ENCODE measurements around the gene TLR8. TPM values are rescaled to one million over a fixed set of nuclear protein-coding genes. Genes with fewer than 3 reads are reported as not detected.

Gene TLR8
- total and polyA plus RNA-seq, 10 of the 15 experiments (the other 5 are each of a cell fraction or from before 2014, with no cell fraction given): 0.04 TPM; not detected in 9

DNA sequence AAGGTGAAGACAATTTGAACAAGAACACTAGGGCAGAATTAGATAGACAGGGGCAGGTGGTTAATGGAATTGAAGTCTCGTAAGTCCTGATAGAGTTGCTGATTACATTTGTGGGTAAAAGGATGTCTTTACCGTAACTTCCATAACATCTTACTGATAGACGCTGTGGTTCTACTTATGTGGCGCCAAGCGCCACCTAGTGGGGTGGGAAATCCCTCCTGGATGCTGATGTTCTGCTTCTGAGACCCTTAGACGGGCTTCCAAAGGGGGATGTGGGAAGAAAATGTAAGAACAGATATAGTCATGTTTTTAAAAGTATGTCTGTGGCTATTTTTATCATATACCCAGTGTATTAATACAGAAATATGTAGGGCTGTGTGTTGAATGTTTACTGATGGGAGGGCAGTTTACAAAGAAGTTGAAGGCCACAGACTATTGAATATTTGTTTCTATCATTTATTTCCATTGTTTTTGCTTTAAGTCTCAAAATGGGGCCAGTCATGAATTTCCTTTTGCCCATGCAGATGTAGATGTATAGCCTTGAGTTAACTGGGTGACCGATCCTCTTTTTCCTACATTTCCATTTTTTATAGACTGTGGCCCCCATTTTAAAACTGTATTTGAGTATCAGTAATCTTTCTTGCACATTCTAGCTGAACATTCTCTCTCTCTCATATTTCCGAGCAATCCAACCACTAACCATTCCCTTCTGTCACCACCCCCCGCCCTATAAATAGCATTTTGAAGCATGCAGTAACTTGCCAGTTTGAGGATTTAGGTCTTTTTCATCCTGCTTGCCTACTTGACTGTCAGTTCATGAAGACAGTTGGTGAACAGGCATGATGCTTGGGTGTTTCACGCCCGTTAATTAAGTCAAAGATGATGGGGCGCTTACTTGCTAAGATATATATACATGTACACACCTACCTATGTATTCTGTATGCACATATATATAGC, 12.1 kb upstream of the TLR8 start (continued):
- TF ChIP-seq ZNF687 (IDR thresholded peaks at IDR 0.05) (no peak), RAD21 (IDR thresholded peaks at IDR 0.05; ENCODE audit: insufficient read depth, low read depth, low read length) (peak; percentile 96), POLR2AphosphoS2 (IDR thresholded peaks at IDR 0.05; ENCODE audit: low read depth, low read length) (no peak)

DNA sequence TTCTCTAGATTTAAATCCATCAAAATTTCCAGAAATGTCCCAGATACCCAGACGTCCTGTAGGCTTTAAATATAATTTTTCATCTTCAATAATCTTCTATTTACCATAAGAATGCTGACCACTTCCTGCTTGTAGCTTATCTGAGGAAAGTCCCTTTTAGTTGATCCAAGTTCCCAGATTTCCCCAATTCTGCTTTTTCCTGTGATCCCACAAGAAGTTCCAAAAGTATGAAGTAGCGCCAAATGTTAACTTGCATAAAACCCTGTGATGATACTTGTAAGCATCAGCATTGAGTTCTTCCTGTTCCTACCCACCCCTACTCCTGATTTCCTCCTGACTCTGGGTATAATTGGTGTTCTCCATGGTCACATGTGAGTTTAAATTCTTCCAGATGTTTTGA, 10.6 kb upstream of the TLR8 start:
- Histone ChIP-seq H2AFZ (ENCODE audit: control insufficient read depth, low read depth, low read length) (no peak overlapping the region), H3K4me2 (ENCODE audit: control insufficient read depth, insufficient read depth) (no peak overlapping the region), H3K4me1 (ENCODE audit: control insufficient read depth, insufficient read depth, low read length) (peaks cover 32% of the 10 kb centered on the region), H3K36me3 (ENCODE audit: control insufficient read depth in 2 of 2, insufficient read depth in 2 of 2, low read length in 1 of 2) (no peaks in the 10 kb centered on the region; a peak in 1 of 4 replicates), H3K4me3 (no peak overlapping the region), H3K79me2 (ENCODE audit: control insufficient read depth, insufficient read depth, low read length) (no peaks in the 10 kb centered on the region), H3K9me3 (replicated peaks; ENCODE audit: control insufficient read depth, insufficient read depth, low read length) (0 out of 3 replicates have a peak, but pooled peaks cover 1% of the 10 kb centered on the region), H3K9ac (ENCODE audit: control insufficient read depth, insufficient read depth, low read length) (no peak overlapping the region), H3K27me3 (replicated peaks in 1 of 2; ENCODE audit: control insufficient read depth in 2 of 2, insufficient read depth in 2 of 2, low read length in 1 of 2) (no peaks in the 10 kb centered on the region), H3K27ac (ENCODE audit: control insufficient read depth, insufficient read depth) (no peak overlapping the region), H4K20me1 (ENCODE audit: control insufficient read depth, insufficient read depth) (no peaks in the 10 kb centered on the region)
- 49% methylated on average over 2 of the region's 2 CpGs for WGBS (ENCODE audit: insufficient coverage, insufficient replicate concordance, low lambda C conversion rate, missing lambda C conversion rate)
- DNase-seq (ENCODE audit: low read depth, low spot score): no peak
- CTCF ChIA-PET: interaction anchor here (1.2 to 16.0 kb wide), 6 partner anchors 21 to 1143 kb away, joined by 3 to 431 read pairs (median 4); no protein-coding TSS in a partner anchor
- in situ Hi-C loops (cut with MboI): loop anchor here (25.0 kb wide), 1 partner anchor 1991 kb away; no protein-coding TSS in a partner anchor
- ATAC-seq: no peak
- no peak for FAIRE-seq
- POLR2A ChIA-PET: interaction anchor here (1.9 kb wide), 1 partner anchor 81 kb away, joined by 8 read pairs; no protein-coding TSS in a partner anchor
- RAD21 ChIA-PET (ENCODE audit: unreplicated experiment): interaction anchor here (1.3 to 13.6 kb wide), 2 partner anchors 14 to 83 kb away, joined by 3 to 277 read pairs; no protein-coding TSS in a partner anchor
- no TSS peak for BruUV-seq (replicated peaks)
- intact Hi-C loops (cut with micrococcal nuclease; ENCODE audit: unreplicated experiment): no loop called here
- SMC1A ChIA-PET (ENCODE audit: uncharacterized antibody, unreplicated experiment): interaction anchor here (1.3 to 15.5 kb wide), 7 partner anchors 27 to 592 kb away, joined by 3 to 349 read pairs (median 4); partner anchors contain the start of gene TLR7
- TF ChIP-seq GATAD2B (conservative IDR thresholded peaks at IDR 0.05; ENCODE audit: low read depth) (no peak), ETV6 (conservative IDR thresholded peaks at IDR 0.05 in 1 of 2, IDR thresholded peaks at IDR 0.05 in 1 of 2; ENCODE audit: borderline replicate concordance in 1 of 2, low read depth in 1 of 2) (no peak), EP300 (IDR thresholded peaks at IDR 0.05; ENCODE audit: borderline replicate concordance in 1 of 2, control insufficient read depth in 1 of 2, low read depth in 2 of 2, low read length in 2 of 2) (no peak), ASH2L (IDR thresholded peaks at IDR 0.05; ENCODE audit: borderline replicate concordance, low read depth) (no peak), PBX3 (IDR thresholded peaks at IDR 0.05; ENCODE audit: insufficient replicate concordance, low read depth, low read length) (no peak), ZNF24 (IDR thresholded peaks at IDR 0.05) (no peak), WRNIP1 (IDR thresholded peaks at IDR 0.05; ENCODE audit: borderline replicate concordance, low read depth, low read length) (no peak), USF2 (IDR thresholded peaks at IDR 0.05; ENCODE audit: borderline replicate concordance, low read depth, low read length) (no peak)
